Gastrocnemius medialis (tissue), 4 donors: ENCODE results near the gene LRRC51.

Experiments used
- CTCF ChIP-seq, 5 experiments: fragments of 450-650 bp in 3 of 5; fragments of 200-600 bp in 2 of 5; sonication (generic) in 2 of 5; IDR thresholded peaks in 4 of 5; conservative IDR thresholded peaks in 1 of 5; 1 replicate in 4 of 5; 2 replicates in 1 of 5; pipeline ENCODE4 v1.5.1; 2016 to 2019; ENCODE audit warnings: antibody characterized with exemption in 5 of 5, mild to moderate bottlenecking in 3 of 5, moderate library complexity in 3 of 5
- POLR2A ChIP-seq, 2 donors: fragments of 450-650 bp; IDR thresholded peaks; one replicate each; pipeline ENCODE4 v1.6.1; 2017; ENCODE audit warnings: antibody characterized with exemption in 2 of 2, mild to moderate bottlenecking in 2 of 2, moderate library complexity in 2 of 2

DNA sequence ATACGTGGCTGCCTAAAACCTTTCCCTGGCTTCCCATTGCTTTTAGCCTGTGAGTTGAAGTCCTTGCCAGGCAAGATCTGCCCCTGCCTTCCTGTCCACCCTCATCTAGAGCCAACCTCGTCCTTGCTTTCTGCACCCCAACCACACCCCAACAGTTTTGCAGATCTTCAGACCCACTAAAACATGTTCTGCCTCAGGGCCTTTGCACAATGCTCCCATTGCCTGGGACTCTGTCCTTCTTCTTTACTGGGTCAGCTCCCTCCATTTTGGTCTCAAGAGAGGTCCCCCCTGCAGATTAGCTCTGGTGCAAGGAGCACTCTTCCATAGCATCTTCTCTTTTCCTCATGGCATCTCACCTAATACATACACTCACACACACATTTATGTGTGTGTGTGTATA, 40.3 kb downstream of the LRRC51 start:
- no peak for TF ChIP-seq CTCF (IDR thresholded peaks at IDR 0.05 in 4 of 5, conservative IDR thresholded peaks at IDR 0.05 in 1 of 5)
- TF ChIP-seq POLR2A (IDR thresholded peaks at IDR 0.05), result no peak
